ENCODE measurements around the gene CELSR2. TPM values are rescaled to one million over a fixed set of nuclear protein-coding genes. Genes with fewer than 3 reads are reported as not detected.

Gene CELSR2
- total and polyA plus RNA-seq, 7 donors: 0.69 to 12.5 (median 6.9) TPM

GRCh38 chr1:109315288-109315687 lies 65.9 kb downstream of the CELSR2 start:
- TF ChIP-seq CTCF (IDR thresholded peaks at IDR 0.05): no peak
- H3K36me3 ChIP-seq (ENCODE audit: insufficient read depth in 1 of 2, low read depth in 1 of 2): peaks cover 4 to 100% of the 10 kb centered on the region in 2 donors
- intact Hi-C loops (cut with DNase I): loop anchor here in 1 of 2 donors (2.0 to 5.0 kb wide), 2 partner anchors 16 to 37 kb away; no protein-coding TSS in a partner anchor
- no peaks in the 10 kb centered on the region for H3K4me1 ChIP-seq
- ATAC-seq (no peak), DNase-seq (no peak)
- WGBS, 3 donors: 76 to 96% (median 82%) methylated on average over 4 of the region's 4 CpGs
- no peak overlapping the region for H3K27ac ChIP-seq
- H3K9me3 ChIP-seq: no peaks in the 10 kb centered on the region
- no peak overlapping the region for H3K4me3 ChIP-seq
- no peaks in the 10 kb centered on the region for H3K27me3 ChIP-seq (ENCODE audit: insufficient read depth in 3 of 3, low read length in 2 of 3)

- H3K4me1 ChIP-seq: no peaks in the 10 kb centered on the region
- WGBS, 3 donors: 89 to 100% (median 97%) methylated on average over 1 of the region's 1 CpG
- H3K9me3 ChIP-seq: no peaks in the 10 kb centered on the region
- DNase-seq: no peak
- no peak overlapping the region for H3K4me3 ChIP-seq
- ATAC-seq: no peak
- peaks cover 8 to 100% of the 10 kb centered on the region in 2 donors for H3K36me3 ChIP-seq (ENCODE audit: insufficient read depth in 1 of 2, low read depth in 1 of 2)
- intact Hi-C loops (cut with DNase I): loop anchor here in 1 of 2 donors (5.0 kb wide), 1 partner anchor 36 kb away; no protein-coding TSS in a partner anchor
- H3K27ac ChIP-seq: no peak overlapping the region
- no peak for TF ChIP-seq CTCF (IDR thresholded peaks at IDR 0.05)
- H3K27me3 ChIP-seq (ENCODE audit: insufficient read depth in 3 of 3, low read length in 2 of 3): no peaks in the 10 kb centered on the region
Measured at GRCh38 chr1:109316506-109316905, 67.2 kb downstream of the CELSR2 start.

- ATAC-seq: no peak
- intact Hi-C loops (cut with DNase I): loop anchor here in 1 of 2 donors (5.0 kb wide), 1 partner anchor 33 kb away; no protein-coding TSS in a partner anchor
- 86 to 93% (median 87%) methylated on average over 3 of the region's 3 CpGs for WGBS, 3 donors
Measured at GRCh38 chr1:109319114-109319513, 69.8 kb downstream of the CELSR2 start.

GRCh38 chr1:109322974-109323373 lies 73.6 kb downstream of the CELSR2 start:
- WGBS, 3 donors: 90 to 96% (median 92%) methylated on average over 6 of the region's 6 CpGs
- ATAC-seq: no peak

More at GRCh38 chr1:109319114-109319513, 69.8 kb downstream of the CELSR2 start:
- no peak for DNase-seq
- H3K36me3 ChIP-seq (ENCODE audit: insufficient read depth in 1 of 2, low read depth in 1 of 2): peaks cover 13 to 100% of the 10 kb centered on the region in 2 donors
- no peaks in the 10 kb centered on the region for H3K4me1 ChIP-seq
- TF ChIP-seq CTCF (IDR thresholded peaks at IDR 0.05): no peak
- H3K4me3 ChIP-seq: no peak overlapping the region
- no peaks in the 10 kb centered on the region for H3K9me3 ChIP-seq
- no peak overlapping the region for H3K27ac ChIP-seq
- H3K27me3 ChIP-seq (ENCODE audit: insufficient read depth in 3 of 3, low read length in 2 of 3): no peaks in the 10 kb centered on the region

More at GRCh38 chr1:109322974-109323373, 73.6 kb downstream of the CELSR2 start:
- intact Hi-C loops (cut with DNase I): no loop called here
- no peak for DNase-seq
- no peaks in the 10 kb centered on the region for H3K4me1 ChIP-seq
- H3K9me3 ChIP-seq: no peaks in the 10 kb centered on the region
- H3K27ac ChIP-seq: no peak overlapping the region
- no peak for TF ChIP-seq CTCF (IDR thresholded peaks at IDR 0.05)
- H3K27me3 ChIP-seq (ENCODE audit: insufficient read depth in 3 of 3, low read length in 2 of 3): no peaks in the 10 kb centered on the region
- no peak overlapping the region for H3K4me3 ChIP-seq
- H3K36me3 ChIP-seq (ENCODE audit: insufficient read depth in 1 of 2, low read depth in 1 of 2): peaks cover 10 to 100% of the 10 kb centered on the region in 2 donors

Other genes starting within 250 kb of the CELSR2 start
- 10 to 100 TPM; 13.9 to 16.3 (median 14.9) TPM for gene WDR47, start 207.4 kb upstream of the CELSR2 start, total RNA-seq
- 10 to 100 TPM in 1 of 3 donors, 1 to 10 TPM in 2; 5.7 to 19.6 (median 7.4) TPM for gene WDR47, start 207.4 kb upstream of the CELSR2 start, polyA plus RNA-seq
- gene TAF13, start 173.5 kb upstream of the CELSR2 start, total RNA-seq: 10 to 100 TPM; 61.5 to 89.9 (median 72.9) TPM
- 100 to 1,000 TPM in 2 of 3 donors, 10 to 100 TPM in 1; 74.3 to 228 (median 120) TPM for gene TAF13, start 173.5 kb upstream of the CELSR2 start, polyA plus RNA-seq
- 10 to 100 TPM; 27.2 to 56.0 (median 34.0) TPM for gene TMEM167B, start 158.8 kb upstream of the CELSR2 start, total RNA-seq
- gene TMEM167B, start 158.8 kb upstream of the CELSR2 start, polyA plus RNA-seq: 10 to 100 TPM; 19.8 to 39.1 (median 20.2) TPM
- gene ELAPOR1, start 135.4 kb upstream of the CELSR2 start, total RNA-seq: under 1 TPM; 0.11 to 0.46 (median 0.32) TPM
- under 1 TPM in 2 of 3 donors, not detected in 1; 0.03 to 0.05 TPM for gene ELAPOR1, start 135.4 kb upstream of the CELSR2 start, polyA plus RNA-seq
- gene SARS1, start 35.6 kb upstream of the CELSR2 start, total RNA-seq: 100 to 1,000 TPM in 2 of 4 donors, 10 to 100 TPM in 2; 76.4 to 155 (median 123) TPM
- gene SARS1, start 35.6 kb upstream of the CELSR2 start, polyA plus RNA-seq: 100 to 1,000 TPM; 105 to 150 (median 150) TPM
- gene PSRC1, start 33.6 kb downstream of the CELSR2 start, total RNA-seq: 1 to 10 TPM in 1 of 4 donors, under 1 TPM in 3; 0.54 to 1.7 (median 0.57) TPM
- 1 to 10 TPM in 2 of 3 donors, under 1 TPM in 1; 0.14 to 2.0 (median 1.3) TPM for gene PSRC1, start 33.6 kb downstream of the CELSR2 start, polyA plus RNA-seq
- 1 to 10 TPM in 2 of 4 donors, under 1 TPM in 2; 0.57 to 2.2 (median 1.3) TPM for gene MYBPHL, start 57.5 kb downstream of the CELSR2 start, total RNA-seq
- under 1 TPM in 2 of 3 donors, not detected in 1; 0.17 to 0.55 TPM for gene MYBPHL, start 57.5 kb downstream of the CELSR2 start, polyA plus RNA-seq
- 100 to 1,000 TPM; 123 to 363 (median 207) TPM for gene SORT1, start 148.4 kb downstream of the CELSR2 start, total RNA-seq
- gene SORT1, start 148.4 kb downstream of the CELSR2 start, polyA plus RNA-seq: 100 to 1,000 TPM in 1 of 3 donors, 10 to 100 TPM in 2; 15.8 to 131 (median 81.9) TPM
- 100 to 1,000 TPM in 1 of 4 donors, 10 to 100 TPM in 3; 58.1 to 123 (median 94.6) TPM for gene PSMA5, start 176.9 kb downstream of the CELSR2 start, total RNA-seq
- gene PSMA5, start 176.9 kb downstream of the CELSR2 start, polyA plus RNA-seq: 100 to 1,000 TPM in 2 of 3 donors, 10 to 100 TPM in 1; 90.6 to 213 (median 146) TPM
- 100 to 1,000 TPM; 125 to 203 (median 163) TPM for gene SYPL2, start 217.0 kb downstream of the CELSR2 start, total RNA-seq
- 10 to 100 TPM; 35.3 to 67.8 (median 66.2) TPM for gene SYPL2, start 217.0 kb downstream of the CELSR2 start, polyA plus RNA-seq
- gene ATXN7L2, start 234.4 kb downstream of the CELSR2 start, total RNA-seq: 10 to 100 TPM in 1 of 4 donors, 1 to 10 TPM in 3; 4.4 to 14.1 (median 8.4) TPM
- 1 to 10 TPM; 5.1 to 5.2 (median 5.1) TPM for gene ATXN7L2, start 234.4 kb downstream of the CELSR2 start, polyA plus RNA-seq
- gene CYB561D1, start 244.6 kb downstream of the CELSR2 start, total RNA-seq: 1 to 10 TPM; 2.4 to 4.0 (median 3.7) TPM
- 10 to 100 TPM in 1 of 3 donors, 1 to 10 TPM in 2; 1.8 to 15.0 (median 3.5) TPM for gene CYB561D1, start 244.6 kb downstream of the CELSR2 start, polyA plus RNA-seq